ENCODE results near the gene MAST2.
"Not testable (repeated sequence)": the region's sequence is repeated elsewhere in the genome, so short reads cannot be mapped to it uniquely, and the experiment has no call there.

The MAST2 gene

GRCh38 chr1:45815667-45816458, 12.5 kb downstream of the MAST2 start:
- no peak for DNase-seq

GRCh38 chr1:45820173-45820572, 16.8 kb downstream of the MAST2 start:
- no peak for DNase-seq

- DNase-seq = no peak
Measured at GRCh38 chr1:45820788-45821187, 17.4 kb downstream of the MAST2 start.

- DNase-seq = no peak
Measured at GRCh38 chr1:45822644-45823043, 19.2 kb downstream of the MAST2 start.

- no peak for DNase-seq
Measured at GRCh38 chr1:45824607-45825006, 21.2 kb downstream of the MAST2 start.

GRCh38 chr1:45827256-45827655, 23.8 kb downstream of the MAST2 start:
- no peak for DNase-seq

- no peak for DNase-seq
Measured at GRCh38 chr1:45828841-45829240, 25.4 kb downstream of the MAST2 start.

- no peak for DNase-seq
Measured at GRCh38 chr1:45833361-45833760, 29.9 kb downstream of the MAST2 start.

GRCh38 chr1:45834689-45835088, 31.3 kb downstream of the MAST2 start:
- no peak for DNase-seq

GRCh38 chr1:45836451-45836850, 33.0 kb downstream of the MAST2 start:
- no peak for DNase-seq

GRCh38 chr1:45836861-45837260, 33.4 kb downstream of the MAST2 start:
- DNase-seq = not testable (repeated sequence)

DNA sequence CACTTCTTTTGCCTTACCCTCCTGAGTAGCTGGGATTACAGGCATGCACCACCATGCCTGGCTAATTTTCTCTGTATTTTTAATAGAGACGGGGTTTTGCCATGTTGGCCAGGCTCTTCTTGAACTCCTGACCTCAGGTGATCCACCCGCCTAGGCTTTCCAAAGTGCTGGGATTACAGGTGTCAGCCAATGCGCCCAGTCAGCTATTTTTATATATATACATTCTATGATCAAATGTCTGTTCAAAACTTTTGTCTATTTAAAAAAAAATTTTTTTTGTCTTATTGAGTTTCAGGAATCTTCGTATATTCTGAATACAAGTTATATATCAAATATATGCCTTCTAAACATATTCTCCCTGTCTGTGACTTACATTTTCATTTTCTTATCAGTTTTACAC, 34.9 kb downstream of the MAST2 start:
- DNase-seq = not testable (repeated sequence)

- DNase-seq = no peak
Measured at GRCh38 chr1:45840704-45841103, 37.3 kb downstream of the MAST2 start.

DNA sequence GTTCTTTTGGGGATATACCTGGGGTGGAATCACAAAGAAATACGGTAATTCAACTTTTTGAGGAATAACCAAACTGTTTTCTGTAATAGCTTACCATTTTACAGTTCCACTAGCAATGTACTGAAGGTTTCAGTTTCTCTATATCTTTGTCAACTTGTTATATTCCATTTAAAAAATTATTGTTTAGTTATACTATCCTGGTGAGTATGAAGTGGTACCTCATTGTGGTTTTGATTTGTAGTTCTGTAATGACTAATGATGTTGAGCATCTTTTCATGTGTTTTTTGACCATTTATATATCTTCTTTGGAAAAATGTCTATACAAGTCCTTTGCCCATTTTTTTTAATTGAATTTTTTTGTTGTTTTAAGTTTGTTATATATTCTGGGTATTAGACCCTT, 39.4 kb downstream of the MAST2 start:
- no peak for DNase-seq

- no peak for DNase-seq
Measured at GRCh38 chr1:45843474-45843905, 40.1 kb downstream of the MAST2 start.

DNA sequence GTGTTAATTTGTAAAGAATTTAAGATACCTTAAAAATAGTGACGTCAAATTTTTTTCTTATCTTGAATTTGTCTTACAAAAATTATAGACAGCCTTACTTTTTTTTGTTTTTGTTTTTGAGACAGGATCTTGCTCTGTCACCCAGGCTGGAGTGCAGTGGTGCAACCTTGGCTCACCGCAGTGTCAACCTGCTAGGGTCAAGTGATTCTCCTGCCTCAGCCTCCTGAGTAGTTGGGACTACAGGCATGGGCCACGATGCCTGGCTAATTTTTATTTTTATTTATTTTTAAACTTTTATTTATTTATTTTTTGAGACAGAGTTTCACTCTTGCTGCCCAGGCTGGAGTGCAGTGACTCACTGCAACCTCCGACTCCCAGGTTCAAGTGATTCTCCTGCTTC, 40.6 kb downstream of the MAST2 start:
- DNase-seq = not testable (repeated sequence)

GRCh38 chr1:45846931-45847330, 43.5 kb downstream of the MAST2 start:
- no peak for DNase-seq

- no peak for DNase-seq
Measured at GRCh38 chr1:45848097-45848496, 44.7 kb downstream of the MAST2 start.

DNA sequence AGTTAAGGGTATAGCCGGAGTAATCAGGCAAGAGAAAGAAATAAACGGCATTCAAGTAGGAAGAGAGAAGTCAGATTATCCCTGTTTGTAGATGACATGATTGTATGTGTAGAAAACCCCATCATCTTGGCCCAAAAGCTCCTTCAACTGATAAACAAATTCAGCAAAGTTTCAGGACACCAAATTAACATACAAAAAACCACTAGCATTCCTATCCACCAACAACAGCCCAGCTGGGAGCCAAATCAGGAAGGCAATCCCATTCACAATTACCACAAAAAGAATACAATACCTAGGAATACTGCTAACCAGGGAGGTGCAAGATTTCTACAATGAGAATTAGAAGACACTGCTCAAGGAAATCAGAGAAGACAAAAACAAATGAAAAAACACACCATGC, 45.3 kb downstream of the MAST2 start:
- DNase-seq = no peak

- DNase-seq = no peak
Measured at GRCh38 chr1:45850017-45850416, 46.6 kb downstream of the MAST2 start.

GRCh38 chr1:45854724-45855123, 51.3 kb downstream of the MAST2 start:
- DNase-seq = no peak

DNA sequence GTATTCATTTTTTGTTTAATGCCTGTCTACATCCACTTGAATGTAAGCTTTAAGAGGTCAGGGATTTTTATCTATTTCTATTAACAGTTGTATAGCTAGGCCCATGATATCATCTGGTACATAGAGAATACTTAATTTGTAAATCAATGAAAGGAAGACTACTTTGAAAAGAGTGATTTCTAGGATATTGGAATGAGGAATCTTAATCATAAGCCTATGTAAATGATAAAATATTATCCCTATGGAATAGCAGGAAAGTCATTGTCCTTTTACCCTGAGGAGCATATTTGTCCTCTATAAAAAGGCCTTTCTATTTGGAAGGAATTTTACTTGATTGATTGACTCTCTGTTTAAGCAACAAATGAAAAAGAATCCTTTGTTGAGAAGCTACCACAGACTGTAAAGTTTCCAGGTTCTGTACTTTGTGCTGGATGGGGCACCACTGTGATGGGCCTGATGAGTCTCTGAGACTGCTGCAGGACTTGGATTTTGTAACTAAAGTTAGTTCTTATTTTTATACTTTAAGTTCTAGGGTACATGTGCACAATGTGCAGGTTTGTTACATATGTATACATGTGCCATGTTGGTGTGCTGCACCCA, 53.8 kb downstream of the MAST2 start:
- DNase-seq = no peak

- DNase-seq = not testable (repeated sequence)
Measured at GRCh38 chr1:45857755-45858492, 54.5 kb downstream of the MAST2 start.

- no peak for DNase-seq
Measured at GRCh38 chr1:45859221-45859620, 55.8 kb downstream of the MAST2 start.
